CD4-positive, alpha-beta memory T cell (primary cell): ENCODE measurements around the gene MISFA. TPM values are rescaled to one million over a fixed set of nuclear protein-coding genes. Genes with fewer than 3 reads are reported as not detected.

ENCODE experiments used
- CTCF ChIA-PET: fragments of 350-600 bp; sonication (Branson Sonifier 250); formaldehyde crosslinking; loops from one replicate; lab custom pipeline; 2021; ENCODE audit warnings: inconsistent platforms; ENCODE audit not compliant: partially characterized antibody; lab: Charles Lee
- POLR2A ChIA-PET: fragments of 350-600 bp; sonication (Branson Sonifier 250); formaldehyde crosslinking; loops from one replicate; lab custom pipeline; 2021; ENCODE audit not compliant: partially characterized antibody; lab: Charles Lee
- DNase-seq, 5 donors: peaks; one replicate each; pipeline versions ENCODE4 v3.0.0 to v3.0.0-alpha.2; 2020 to 2022; ENCODE audit warnings: mixed read lengths in 1 of 5
- H3K27ac ChIP-seq: one replicate; pipeline ENCODE4 v1.7.0; 2013; ENCODE audit warnings: low read depth, low read length
- H3K27me3 ChIP-seq: 2 replicates; pipeline ENCODE4 v1.7.0; 2013; ENCODE audit warnings: mild to moderate bottlenecking, low read length, moderate library complexity; ENCODE audit not compliant: insufficient read depth
- H3K36me3 ChIP-seq: 2 replicates; pipeline ENCODE4 v1.7.0; 2013; ENCODE audit warnings: mild to moderate bottlenecking, low read length, moderate library complexity; ENCODE audit not compliant: insufficient read depth
- H3K4me1 ChIP-seq: 2 replicates; pipeline ENCODE4 v1.7.0; 2013; ENCODE audit warnings: mild to moderate bottlenecking, low read length, moderate library complexity; ENCODE audit not compliant: insufficient read depth
- H3K4me3 ChIP-seq, 2 donors: one replicate each; pipeline ENCODE4 v1.7.0; 2013; ENCODE audit warnings: low read length in 2 of 2, mild to moderate bottlenecking in 1 of 2
- H3K9me3 ChIP-seq, 2 donors: one replicate each; pipeline ENCODE4 v1.7.0; 2013; ENCODE audit warnings: low read length in 2 of 2, control low read depth in 1 of 2; ENCODE audit not compliant: control insufficient read depth in 1 of 2
- H3K27ac Mint-ChIP-seq, 7 donors: one replicate each; pipeline ENCODE4 v1.8.0; 2020 to 2021; ENCODE audit warnings: mixed read lengths in 7 of 7, mild to moderate bottlenecking in 6 of 7, inconsistent platforms in 3 of 7, moderate library complexity in 3 of 7
- H3K27me3 Mint-ChIP-seq, 2 donors: one replicate each; pipeline ENCODE4 v1.8.0; 2020 to 2021; ENCODE audit warnings: mixed read lengths in 2 of 2
- H3K36me3 Mint-ChIP-seq, 2 donors: one replicate each; pipeline ENCODE4 v1.8.0; 2020 to 2021; ENCODE audit warnings: mixed read lengths in 2 of 2, inconsistent platforms in 1 of 2, mild to moderate bottlenecking in 1 of 2
- H3K4me1 Mint-ChIP-seq, 4 donors: one replicate each; pipeline ENCODE4 v1.8.0; 2020 to 2021; ENCODE audit warnings: mixed read lengths in 4 of 4, mild to moderate bottlenecking in 1 of 4
- H3K4me3 Mint-ChIP-seq, 8 donors: one replicate each; pipeline ENCODE4 v1.8.0; 2020 to 2021; ENCODE audit warnings: mixed read lengths in 8 of 8, mild to moderate bottlenecking in 7 of 8, moderate library complexity in 6 of 8, inconsistent platforms in 3 of 8
- H3K9me3 Mint-ChIP-seq, 8 donors: one replicate each; pipeline ENCODE4 v1.8.0; 2020 to 2021; ENCODE audit warnings: mixed read lengths in 8 of 8, mild to moderate bottlenecking in 5 of 8, inconsistent platforms in 3 of 8, moderate library complexity in 1 of 8
- intact Hi-C: fragments of 100-400 bp; cut with micrococcal nuclease; formaldehyde crosslinking; loops from one replicate; pipeline ENCODE4 v1.15.1; 2023
- polyA plus RNA-seq, 2 donors: library from polyadenylated mRNA; unstranded; fragments of 300-500 nt; fragmentation: Illumina TruSeq; gene quantifications; one replicate each; pipeline ENCODE4 v1.2.3, GENCODE V29; 2021
- total RNA-seq, 2 experiments: library from RNA; stranded (reverse); gene quantifications; one replicate each; pipeline ENCODE4 v1.2.3, GENCODE V29; 2021

The MISFA gene
- total and polyA plus RNA-seq, 4 experiments from 2014 or later, result 0.47 to 0.69 TPM; not detected in 2

DNA sequence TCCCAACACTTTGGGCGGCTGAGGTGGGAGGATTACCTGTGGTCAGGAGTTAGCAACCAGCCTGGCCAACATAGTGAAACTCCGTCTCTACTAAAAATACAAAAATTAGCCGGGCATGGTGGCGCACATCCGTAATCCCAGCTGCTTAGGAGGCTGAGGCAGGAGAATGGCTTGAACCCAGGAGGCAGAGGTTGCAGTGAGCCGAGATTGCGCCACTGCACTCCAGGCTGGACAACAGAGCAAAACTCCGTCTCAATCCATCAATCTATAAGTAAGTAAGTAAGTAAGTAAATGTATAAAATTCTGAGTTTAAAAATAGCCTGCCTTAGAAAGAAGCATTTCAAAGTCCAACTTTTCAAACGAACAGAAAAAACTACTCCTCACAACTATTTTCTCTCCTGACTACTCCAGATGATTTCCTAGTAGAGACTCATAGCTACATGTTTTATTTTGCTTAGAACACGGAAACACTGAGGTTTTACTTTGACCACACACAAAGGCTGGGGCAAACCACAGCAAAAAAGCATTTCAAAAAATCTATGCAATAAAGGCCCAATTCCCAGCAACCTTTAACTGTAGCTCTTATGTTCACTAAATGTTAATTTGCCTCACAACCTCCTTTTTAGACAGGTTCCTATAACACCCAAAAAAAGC, 18.2 kb downstream of the MISFA start:
- Histone ChIP-seq H3K27me3 (no peaks in the 10 kb centered on the region), H3K4me3 (peak overlapping the region; percentile 13 to 21), H3K9me3 (no peaks in the 10 kb centered on the region), H3K36me3 (peaks cover 25% of the 10 kb centered on the region), H3K27ac (peak overlapping the region; percentile 39), H3K4me1 (peaks cover 63% of the 10 kb centered on the region)
- ChIA-PET CTCF (interaction anchor here (0.7 to 4.8 kb wide), 7 partner anchors 11 to 105 kb away, joined by 3 to 32 read pairs (median 4); partner anchors contain the start of gene SPTY2D1), POLR2A (interaction anchor here (0.6 to 5.0 kb wide), 11 partner anchors 12 to 374 kb away, joined by 3 to 46 read pairs (median 6); partner anchors contain the start of genes SPTY2D1, TMEM86A, TSG101 and UEVLD)
- peak overlapping the region; percentile 43 to 92 (median 77) for H3K27ac Mint-ChIP-seq
- peaks cover 0 to 2% (median 0%) of the 10 kb centered on the region in 8 donors for H3K9me3 Mint-ChIP-seq
- peak overlapping the region; percentile 58 to 87 (median 78) for H3K4me3 Mint-ChIP-seq
- H3K36me3 Mint-ChIP-seq, result peaks cover 27 to 34% of the 10 kb centered on the region in 2 donors
- peaks cover 40 to 80% (median 56%) of the 10 kb centered on the region in 4 donors for H3K4me1 Mint-ChIP-seq
- no peaks in the 10 kb centered on the region for H3K27me3 Mint-ChIP-seq
- peak; percentile 61 to 75 (median 69) for DNase-seq
- intact Hi-C loops, result loop anchor here (1.0 to 5.0 kb wide), 3 partner anchors 16 to 104 kb away; partner anchors contain the start of gene SPTY2D1

DNA sequence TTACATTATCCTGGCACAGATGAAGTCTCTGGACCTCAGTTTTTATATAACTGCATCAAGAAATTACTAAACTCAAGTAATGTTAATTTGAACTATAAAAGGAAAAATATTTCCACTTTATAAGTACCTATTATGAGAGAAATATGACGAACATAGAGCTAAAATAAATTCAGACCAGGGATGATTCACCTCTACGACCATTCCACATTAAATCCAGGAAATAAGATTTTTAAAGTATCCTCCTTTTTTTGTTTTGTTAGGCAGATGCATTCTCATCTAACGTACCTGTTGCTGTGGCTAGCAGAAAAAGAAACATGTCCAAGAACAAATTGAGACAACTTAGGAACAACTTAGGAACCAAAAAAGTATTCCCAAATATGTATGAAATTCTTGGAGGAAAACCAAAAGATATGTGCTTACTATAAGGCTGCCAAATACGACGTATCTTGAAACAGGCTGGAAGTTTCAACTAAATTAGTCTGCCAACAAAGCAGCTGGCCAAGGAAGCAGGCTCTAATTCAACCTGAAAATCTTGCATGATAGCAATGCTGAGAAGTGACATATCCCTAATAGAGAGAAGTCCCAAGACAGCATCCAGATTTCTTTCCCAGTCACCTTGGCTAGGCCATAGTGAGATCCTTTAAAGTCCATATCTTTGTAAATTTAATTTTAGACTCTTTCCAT, 18.9 kb downstream of the MISFA start:
- H3K27me3 Mint-ChIP-seq, result no peaks in the 10 kb centered on the region
- intact Hi-C loops, result loop anchor here (1.0 to 5.0 kb wide), 3 partner anchors 16 to 104 kb away; partner anchors contain the start of gene SPTY2D1
- Histone ChIP-seq H3K4me1 (peaks cover 63% of the 10 kb centered on the region), H3K27me3 (no peaks in the 10 kb centered on the region), H3K4me3 (peak overlapping the region; percentile 13 to 21), H3K27ac (peak overlapping the region; percentile 39), H3K9me3 (no peaks in the 10 kb centered on the region), H3K36me3 (peaks cover 23% of the 10 kb centered on the region)
- peaks cover 0 to 2% (median 0%) of the 10 kb centered on the region in 8 donors for H3K9me3 Mint-ChIP-seq
- H3K4me3 Mint-ChIP-seq, result peak overlapping the region; percentile 58 to 87 (median 78)
- H3K4me1 Mint-ChIP-seq, result peaks cover 40 to 82% (median 58%) of the 10 kb centered on the region in 4 donors
- H3K27ac Mint-ChIP-seq, result peak overlapping the region; percentile 1 to 92 (median 84)
- CTCF ChIA-PET, result interaction anchor here (0.9 to 4.8 kb wide), 7 partner anchors 10 to 114 kb away, joined by 3 to 32 read pairs (median 4); partner anchors contain the start of gene SPTY2D1
- POLR2A ChIA-PET, result interaction anchor here (0.6 to 5.0 kb wide), 10 partner anchors 12 to 374 kb away, joined by 3 to 46 read pairs (median 6); partner anchors contain the start of genes SPTY2D1, TMEM86A, TSG101 and UEVLD
- no peak for DNase-seq
- peaks cover 25 to 28% of the 10 kb centered on the region in 2 donors for H3K36me3 Mint-ChIP-seq

GRCh38 chr11:18623707-18624106, 24.1 kb downstream of the MISFA start:
- Mint-ChIP-seq H3K4me1 (peaks cover 35 to 77% (median 53%) of the 10 kb centered on the region in 4 donors), H3K9me3 (peaks cover 0 to 4% (median under 1%) of the 10 kb centered on the region in 8 donors), H3K27ac (peak overlapping the region in 1 of 7 donors; percentile 47), H3K27me3 (no peaks in the 10 kb centered on the region), H3K4me3 (no peak overlapping the region), H3K36me3 (peaks cover 13 to 23% of the 10 kb centered on the region in 2 donors)
- Histone ChIP-seq H3K9me3 (no peaks in the 10 kb centered on the region), H3K27me3 (no peaks in the 10 kb centered on the region), H3K36me3 (no peaks in the 10 kb centered on the region), H3K4me1 (peaks cover 44% of the 10 kb centered on the region), H3K4me3 (no peak overlapping the region), H3K27ac (no peak overlapping the region)
- intact Hi-C loops, result no loop called here
- DNase-seq, result no peak
- ChIA-PET CTCF (interaction anchor here (1.4 kb wide), 1 partner anchor 100 kb away, joined by 4 read pairs; no protein-coding TSS in a partner anchor), POLR2A (interaction anchor here (2.6 kb wide), 1 partner anchor 10 kb away, joined by 13 read pairs; the partner anchor contains the start of gene SPTY2D1)

DNA sequence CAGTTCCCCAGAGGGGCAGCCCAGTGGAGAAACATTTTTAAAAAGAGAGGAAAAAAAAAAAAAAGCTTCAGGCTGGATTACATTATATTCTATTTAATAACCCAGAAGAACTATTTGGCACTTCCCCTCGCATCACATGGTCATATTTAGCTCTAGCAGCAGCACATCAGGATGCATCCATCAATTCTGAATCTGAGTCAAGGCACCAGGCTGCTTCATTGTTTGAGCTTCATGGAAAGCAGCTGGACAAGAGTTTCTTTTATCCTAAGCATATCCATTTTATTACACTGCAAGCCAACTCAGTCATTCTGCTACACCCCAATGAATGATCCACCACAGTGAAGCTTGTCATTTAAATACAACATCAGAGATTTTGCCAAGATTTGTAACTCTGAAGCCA, 24.6 kb downstream of the MISFA start:
- no peak for DNase-seq
- Mint-ChIP-seq H3K27me3 (no peaks in the 10 kb centered on the region), H3K36me3 (peaks cover 17 to 23% of the 10 kb centered on the region in 2 donors), H3K9me3 (peaks cover 0 to 4% (median under 1%) of the 10 kb centered on the region in 8 donors), H3K4me3 (no peak overlapping the region), H3K4me1 (peaks cover 34 to 76% (median 52%) of the 10 kb centered on the region in 4 donors), H3K27ac (peak overlapping the region in 2 of 7 donors; percentile 47 to 52)
- Histone ChIP-seq H3K27me3 (no peaks in the 10 kb centered on the region), H3K4me1 (peaks cover 43% of the 10 kb centered on the region), H3K27ac (no peak overlapping the region), H3K9me3 (no peaks in the 10 kb centered on the region), H3K4me3 (no peak overlapping the region), H3K36me3 (no peaks in the 10 kb centered on the region)
- ChIA-PET POLR2A (interaction anchor here (2.6 kb wide), 1 partner anchor 9 kb away, joined by 13 read pairs; the partner anchor contains the start of gene SPTY2D1), CTCF (interaction anchor here (1.4 kb wide), 1 partner anchor 100 kb away, joined by 4 read pairs; no protein-coding TSS in a partner anchor)
- intact Hi-C loops, result no loop called here

DNA sequence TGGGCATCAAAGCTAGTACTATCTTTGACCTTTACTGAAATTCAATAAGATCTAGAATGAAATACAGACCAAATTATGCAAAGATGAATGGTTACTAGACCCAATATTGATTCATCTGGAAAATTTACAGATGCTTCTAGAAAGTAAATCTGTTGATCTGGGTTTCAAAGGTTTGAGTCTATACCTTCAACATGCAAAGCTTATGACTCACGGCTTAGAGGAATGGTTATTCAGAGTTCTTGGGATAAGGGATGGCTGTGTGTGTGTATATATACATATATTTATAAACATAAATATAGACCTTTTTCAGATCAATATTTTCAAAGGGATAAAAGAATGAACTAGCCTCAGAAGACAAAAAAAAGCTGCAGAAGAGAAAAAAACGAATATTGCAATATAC, 33.3 kb downstream of the MISFA start:
- Histone ChIP-seq H3K27ac (peak overlapping the region; percentile 93), H3K9me3 (no peaks in the 10 kb centered on the region), H3K4me3 (no peak overlapping the region), H3K4me1 (peaks cover 32% of the 10 kb centered on the region), H3K27me3 (no peaks in the 10 kb centered on the region), H3K36me3 (no peaks in the 10 kb centered on the region)
- no peaks in the 10 kb centered on the region for H3K27me3 Mint-ChIP-seq
- H3K4me1 Mint-ChIP-seq, result peaks cover 31 to 62% (median 43%) of the 10 kb centered on the region in 4 donors
- H3K4me3 Mint-ChIP-seq, result peak overlapping the region; percentile 92 to 99 (median 98)
- intact Hi-C loops, result loop anchor here (5.0 kb wide), 1 partner anchor 91 kb away; no protein-coding TSS in a partner anchor
- ChIA-PET CTCF (interaction anchor here (0.8 to 5.1 kb wide), 13 partner anchors 13 to 527 kb away, joined by 3 to 32 read pairs (median 5); partner anchors contain the start of genes SAAL1 and TSG101), POLR2A (interaction anchor here (1.5 to 5.3 kb wide), 8 partner anchors 9 to 238 kb away, joined by 7 to 46 read pairs (median 20); partner anchors contain the start of genes LDHA, TSG101 and UEVLD)
- no peaks in the 10 kb centered on the region for H3K9me3 Mint-ChIP-seq
- no peak for DNase-seq
- H3K27ac Mint-ChIP-seq, result peak overlapping the region in 6 of 7 donors; percentile 79 to 99 (median 99)
- peaks cover 4 to 22% of the 10 kb centered on the region in 2 donors for H3K36me3 Mint-ChIP-seq
